OCI-LY1 (cell line): ENCODE results near the gene AFF1.

ENCODE experiments used
- H2AFZ ChIP-seq: fragments of 200-600 bp; sonication (generic), shearing (Covaris generic); 2 replicates; pipeline ENCODE4 v1.6.0; 2014; ENCODE audit warnings: antibody characterized with exemption, mild to moderate bottlenecking, low read length
- H3F3A ChIP-seq: fragments of 200-600 bp; sonication (generic), shearing (Covaris generic); 2 replicates; pipeline ENCODE4 v1.6.0; 2014; ENCODE audit warnings: mild to moderate bottlenecking, antibody characterized with exemption, low read length, moderate library complexity; ENCODE audit not compliant: insufficient read depth
- H3K27ac ChIP-seq: fragments of 200-600 bp; sonication (generic); 2 replicates; pipeline ENCODE4 v1.5.1; 2014; ENCODE audit warnings: low read length, mixed run types, mild to moderate bottlenecking, low read depth; ENCODE audit not compliant: poor library complexity, severe bottlenecking
- H3K27me3 ChIP-seq: fragments of 200-600 bp; sonication (generic); 2 replicates; pipeline ENCODE4 v1.6.0; 2014; ENCODE audit warnings: antibody characterized with exemption, mild to moderate bottlenecking, low read length, moderate library complexity; ENCODE audit not compliant: insufficient read depth
- H3K36me3 ChIP-seq: fragments of 200-600 bp; sonication (generic); 2 replicates; pipeline ENCODE4 v1.6.1; 2014; ENCODE audit warnings: mild to moderate bottlenecking, antibody characterized with exemption, low read length, moderate library complexity, mixed read lengths; ENCODE audit not compliant: insufficient read depth
- H3K4me1 ChIP-seq: fragments of 200-600 bp; sonication (generic); 2 replicates; pipeline ENCODE4 v1.5.1; 2014; ENCODE audit warnings: mild to moderate bottlenecking, low read length, moderate library complexity; ENCODE audit not compliant: insufficient read depth, severe bottlenecking
- H3K4me2 ChIP-seq: fragments of 200-600 bp; sonication (generic), shearing (Covaris generic); 2 replicates; pipeline ENCODE4 v1.6.1; 2014; ENCODE audit warnings: low read length
- H3K4me3 ChIP-seq: fragments of 200-600 bp; sonication (generic); 2 replicates; pipeline ENCODE4 v1.5.1; 2014; ENCODE audit warnings: low read length, low read depth, mild to moderate bottlenecking, mixed read lengths; ENCODE audit not compliant: poor library complexity, severe bottlenecking
- H3K79me2 ChIP-seq: fragments of 200-600 bp; shearing (Covaris generic); 2 replicates; pipeline ENCODE4 v1.6.1; 2016; ENCODE audit warnings: mixed run types, low read length, mixed read lengths; ENCODE audit not compliant: insufficient read depth
- H3K9ac ChIP-seq: fragments of 200-600 bp; sonication (generic), shearing (Covaris generic); 2 replicates; pipeline ENCODE4 v1.6.1; 2014; ENCODE audit warnings: mild to moderate bottlenecking, low read length, mixed read lengths
- H3K9me2 ChIP-seq: fragments of 200-600 bp; sonication (generic), shearing (Covaris generic); 2 replicates; pipeline ENCODE4 v1.6.1; 2014; ENCODE audit warnings: low read depth, mild to moderate bottlenecking, low read length, mixed read lengths
- H3K9me3 ChIP-seq: fragments of 200-600 bp; shearing (Covaris generic); 2 replicates; pipeline ENCODE4 v1.6.1; 2014; ENCODE audit warnings: low read length, mixed read lengths
- H4K20me1 ChIP-seq: fragments of 200-600 bp; sonication (generic), shearing (Covaris generic); 2 replicates; pipeline ENCODE4 v1.6.0; 2016; ENCODE audit warnings: mild to moderate bottlenecking, low read length; ENCODE audit not compliant: insufficient read depth
- EZH2 ChIP-seq: fragments of 200-600 bp; sonication (generic), shearing (Covaris generic); IDR thresholded peaks from 2 replicates; pipeline ENCODE4 v1.8.0; 2017; ENCODE audit warnings: borderline replicate concordance, mixed run types, mild to moderate bottlenecking, antibody characterized with exemption, low read length, moderate library complexity, mixed read lengths
- TF ChIP-seq, protein P1 (sequence below): fragments of 200-600 bp; sonication (generic), shearing (Covaris generic); IDR thresholded peaks from 2 replicates; pipeline ENCODE4 v1.5.1; 2017; ENCODE audit warnings: mild to moderate bottlenecking, antibody characterized with exemption, low read length, moderate library complexity, mixed read lengths

AFF1 gene

DNA sequence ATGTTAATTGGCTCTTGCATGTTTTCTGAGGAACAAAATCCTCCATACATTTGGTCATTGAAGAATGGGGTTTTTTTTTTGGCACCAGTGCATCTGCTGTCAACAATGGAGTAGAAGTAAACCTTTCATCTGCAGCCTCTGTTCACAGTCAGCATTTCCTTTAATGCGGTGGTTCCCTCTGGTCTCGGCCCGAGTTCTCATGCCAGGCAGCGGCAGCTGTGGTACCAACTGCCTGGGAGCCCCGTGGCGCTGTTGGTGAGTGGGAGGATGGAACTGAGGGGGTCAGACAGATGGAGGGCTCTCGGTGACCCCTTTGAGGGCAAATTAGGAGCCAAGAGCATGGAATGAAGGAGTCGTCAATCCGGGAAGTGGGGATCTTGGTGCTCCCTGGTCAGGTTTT lies 114.7 kb downstream of the AFF1 start:
- Histone ChIP-seq H3K4me2 (no peak overlapping the region), H3K27ac (no peak overlapping the region), H3K9me3 (no peaks in the 10 kb centered on the region), H3K9me2 (no peaks in the 10 kb centered on the region), H3F3A (no peaks in the 10 kb centered on the region), H3K9ac (no peak overlapping the region), H3K27me3 (no peaks in the 10 kb centered on the region), H3K4me3 (no peak overlapping the region), H4K20me1 (no peaks in the 10 kb centered on the region), H3K36me3 (peaks cover 6% of the 10 kb centered on the region; the same call in 1 of the 2 replicates), H3K4me1 (peaks cover 2% of the 10 kb centered on the region), H3K79me2 (no peaks in the 10 kb centered on the region), H2AFZ (no peak overlapping the region)
- TF ChIP-seq, protein P1, sequence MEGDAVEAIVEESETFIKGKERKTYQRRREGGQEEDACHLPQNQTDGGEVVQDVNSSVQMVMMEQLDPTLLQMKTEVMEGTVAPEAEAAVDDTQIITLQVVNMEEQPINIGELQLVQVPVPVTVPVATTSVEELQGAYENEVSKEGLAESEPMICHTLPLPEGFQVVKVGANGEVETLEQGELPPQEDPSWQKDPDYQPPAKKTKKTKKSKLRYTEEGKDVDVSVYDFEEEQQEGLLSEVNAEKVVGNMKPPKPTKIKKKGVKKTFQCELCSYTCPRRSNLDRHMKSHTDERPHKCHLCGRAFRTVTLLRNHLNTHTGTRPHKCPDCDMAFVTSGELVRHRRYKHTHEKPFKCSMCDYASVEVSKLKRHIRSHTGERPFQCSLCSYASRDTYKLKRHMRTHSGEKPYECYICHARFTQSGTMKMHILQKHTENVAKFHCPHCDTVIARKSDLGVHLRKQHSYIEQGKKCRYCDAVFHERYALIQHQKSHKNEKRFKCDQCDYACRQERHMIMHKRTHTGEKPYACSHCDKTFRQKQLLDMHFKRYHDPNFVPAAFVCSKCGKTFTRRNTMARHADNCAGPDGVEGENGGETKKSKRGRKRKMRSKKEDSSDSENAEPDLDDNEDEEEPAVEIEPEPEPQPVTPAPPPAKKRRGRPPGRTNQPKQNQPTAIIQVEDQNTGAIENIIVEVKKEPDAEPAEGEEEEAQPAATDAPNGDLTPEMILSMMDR: no peak
- no peak for TF ChIP-seq EZH2

DNA sequence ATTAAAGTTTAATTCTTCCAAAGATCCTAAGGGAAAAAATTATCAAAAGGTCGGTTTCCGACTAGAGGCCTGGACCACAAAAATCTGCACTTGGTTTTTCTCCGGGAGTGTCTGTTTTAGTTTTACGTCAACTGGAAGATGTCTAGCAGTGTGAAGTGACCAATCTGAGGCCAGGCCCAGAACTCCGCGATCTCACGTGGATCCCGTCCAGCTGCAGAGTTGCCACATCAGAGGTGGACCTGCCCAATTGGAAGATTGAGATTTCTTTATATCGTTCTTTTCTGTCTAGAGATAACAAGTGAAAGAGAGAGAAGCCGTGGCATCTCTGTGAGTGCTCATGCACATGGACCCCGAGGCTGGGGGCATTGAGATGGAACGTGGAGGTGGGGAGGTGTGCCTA lies 115.8 kb downstream of the AFF1 start:
- H3K27ac ChIP-seq: no peak overlapping the region
- H3K4me3 ChIP-seq: no peak overlapping the region
- H4K20me1 ChIP-seq: no peaks in the 10 kb centered on the region
- no peaks in the 10 kb centered on the region for H3K79me2 ChIP-seq
- no peaks in the 10 kb centered on the region for H3K9me2 ChIP-seq
- H3K9ac ChIP-seq: no peak overlapping the region
- H3K4me1 ChIP-seq: peaks cover 6% of the 10 kb centered on the region
- no peaks in the 10 kb centered on the region for H3K9me3 ChIP-seq
- H3K27me3 ChIP-seq: no peaks in the 10 kb centered on the region
- no peak for TF ChIP-seq EZH2
- TF ChIP-seq, protein P1: no peak
- H3F3A ChIP-seq: no peaks in the 10 kb centered on the region
- H3K36me3 ChIP-seq: peaks cover 6% of the 10 kb centered on the region; the same call in 1 of the 2 replicates
- no peak overlapping the region for H2AFZ ChIP-seq
- H3K4me2 ChIP-seq: no peak overlapping the region

DNA sequence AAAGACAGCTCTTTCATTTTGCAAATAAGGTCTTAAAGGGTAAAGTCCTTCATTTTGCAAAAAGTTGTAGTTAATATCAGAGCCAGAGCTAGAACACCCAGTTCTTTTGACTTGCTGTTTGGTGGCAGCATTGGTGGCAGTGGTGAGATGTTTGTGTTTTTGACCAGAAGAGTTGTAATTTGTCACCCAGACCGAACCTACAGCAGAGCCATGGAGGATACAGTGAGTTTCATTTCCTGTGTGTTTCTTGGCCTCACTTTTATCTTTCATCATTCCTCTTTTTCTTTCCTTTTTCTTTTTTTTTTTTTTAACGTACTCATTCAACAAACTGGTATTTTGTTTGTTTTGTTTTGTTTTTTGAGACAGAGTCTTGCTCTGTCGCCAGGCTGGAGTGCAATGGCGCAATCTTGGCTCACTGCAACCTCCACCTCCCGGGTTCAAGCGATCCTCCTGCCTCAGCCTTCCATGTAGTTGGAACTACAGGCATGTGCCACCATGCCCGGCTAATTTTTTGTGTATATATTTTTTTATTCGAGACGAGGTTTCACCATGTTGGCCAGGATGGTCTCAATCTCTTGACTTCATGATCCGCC lies 116.4 kb downstream of the AFF1 start:
- H3K79me2 ChIP-seq: no peaks in the 10 kb centered on the region

More for the DNA sequence above, 116.4 kb downstream of the AFF1 start:
- Histone ChIP-seq H3K9me2 (no peaks in the 10 kb centered on the region), H3K9me3 (no peaks in the 10 kb centered on the region), H3K9ac (no peak overlapping the region), H2AFZ (no peak overlapping the region), H3K27me3 (no peaks in the 10 kb centered on the region), H3K36me3 (peaks cover 6% of the 10 kb centered on the region; the same call in 1 of the 2 replicates), H3K4me1 (peaks cover 6% of the 10 kb centered on the region), H4K20me1 (no peaks in the 10 kb centered on the region), H3K27ac (no peak overlapping the region), H3K4me3 (no peak overlapping the region), H3F3A (no peaks in the 10 kb centered on the region), H3K4me2 (no peak overlapping the region)
- TF ChIP-seq EZH2: no peak
- TF ChIP-seq, protein P1: no peak
